HG02759 (cell line): ENCODE data around the gene MASP1.
"Not testable (repeated sequence)": the region's sequence is repeated elsewhere in the genome, so short reads cannot be mapped to it uniquely, and the experiment has no call there.

Experiments
- ATAC-seq: cut with Tn5 transposase; IDR thresholded peaks from one replicate; pipeline ENCODE4 v1.9.1; 2021; ENCODE audit warnings: mild to moderate bottlenecking, moderate library complexity; ENCODE audit not compliant: unreplicated experiment

The MASP1 gene

DNA sequence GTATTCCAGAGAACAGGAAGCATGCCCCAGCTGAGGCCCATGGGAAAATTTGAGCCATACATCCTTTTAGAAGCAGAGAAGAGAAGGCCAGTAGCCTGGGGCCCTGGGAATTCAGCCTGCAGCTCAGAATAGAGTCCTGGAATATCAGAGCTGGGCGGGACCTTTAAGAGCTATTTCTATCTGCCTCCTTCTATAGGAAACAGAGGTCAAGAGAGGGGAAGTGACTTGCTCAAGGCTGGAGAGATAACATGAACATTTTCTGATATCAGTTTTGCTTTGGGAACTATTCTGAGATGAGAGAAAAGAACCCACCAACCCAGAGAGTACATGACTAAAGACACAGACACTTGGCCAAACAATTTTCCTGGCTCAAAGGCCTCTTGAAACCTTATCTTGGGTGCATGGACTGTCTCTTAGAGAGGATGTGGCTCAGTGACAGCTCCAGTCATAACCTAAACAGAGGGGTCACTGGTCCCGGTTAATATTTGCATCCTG, 26.0 kb downstream of the MASP1 start:
- no peak for ATAC-seq

DNA sequence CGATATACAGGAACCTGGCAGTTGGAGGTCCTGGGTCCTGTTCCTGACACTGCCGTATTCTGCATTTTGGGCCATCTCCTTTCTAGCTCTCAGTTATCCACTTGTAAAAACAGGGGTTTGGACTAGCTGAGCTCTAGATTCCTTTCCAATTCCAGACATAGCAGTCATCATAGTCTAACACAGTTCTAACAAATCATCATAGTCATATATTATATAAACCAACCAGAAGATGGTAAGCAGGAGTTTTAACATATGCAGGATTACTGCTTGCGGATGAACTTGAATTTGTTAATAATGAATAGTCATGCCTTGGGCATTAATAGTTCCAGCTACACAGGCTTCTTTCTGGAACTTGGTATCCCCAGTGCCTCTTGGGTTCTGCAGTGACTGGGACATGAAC, 26.6 kb downstream of the MASP1 start:
- ATAC-seq = no peak

DNA sequence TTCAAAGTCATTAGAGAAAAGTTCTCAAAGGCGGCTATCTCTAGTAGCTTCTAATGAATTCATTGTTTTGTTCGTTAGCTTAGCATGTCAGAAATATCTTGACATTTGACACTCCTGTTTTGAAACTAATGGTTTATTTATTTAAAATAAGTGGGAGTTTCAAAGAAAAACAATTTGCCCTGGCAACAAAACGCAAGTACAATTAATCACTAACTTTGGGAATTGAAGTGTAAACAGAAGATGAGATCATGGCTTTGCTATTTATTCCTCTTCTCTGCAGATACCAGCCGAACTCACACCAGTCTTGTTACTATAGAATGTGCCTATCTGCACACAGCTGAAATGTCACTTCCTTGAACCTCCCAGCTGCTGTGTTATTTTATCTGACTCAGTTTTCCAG, 27.5 kb downstream of the MASP1 start:
- no peak for ATAC-seq

- no peak for ATAC-seq
These were observed 28.3 kb downstream of the MASP1 start for GRCh38 chr3:187263270-187263669.

- no peak for ATAC-seq
These were observed 29.2 kb downstream of the MASP1 start for GRCh38 chr3:187262360-187262759.

DNA sequence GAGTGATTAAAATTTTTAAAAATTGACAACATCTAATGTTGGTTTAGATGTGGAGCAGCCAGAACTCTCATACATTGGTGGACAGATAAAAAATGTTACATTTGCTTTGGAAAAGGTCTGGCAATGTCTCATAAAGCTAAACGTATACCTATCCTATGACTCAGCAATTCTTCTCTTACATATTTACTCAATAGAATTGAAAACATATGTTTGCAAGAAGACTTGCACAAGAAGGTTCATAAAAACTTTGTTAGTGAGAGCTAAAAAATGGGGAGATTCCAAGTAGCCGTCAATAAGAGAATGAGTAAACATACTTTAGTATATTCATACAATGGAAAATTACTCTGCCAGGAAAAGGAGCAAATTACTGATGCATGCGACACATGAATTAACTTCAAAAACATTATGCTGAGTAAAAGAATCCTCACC, 30.0 kb downstream of the MASP1 start:
- no peak for ATAC-seq

DNA sequence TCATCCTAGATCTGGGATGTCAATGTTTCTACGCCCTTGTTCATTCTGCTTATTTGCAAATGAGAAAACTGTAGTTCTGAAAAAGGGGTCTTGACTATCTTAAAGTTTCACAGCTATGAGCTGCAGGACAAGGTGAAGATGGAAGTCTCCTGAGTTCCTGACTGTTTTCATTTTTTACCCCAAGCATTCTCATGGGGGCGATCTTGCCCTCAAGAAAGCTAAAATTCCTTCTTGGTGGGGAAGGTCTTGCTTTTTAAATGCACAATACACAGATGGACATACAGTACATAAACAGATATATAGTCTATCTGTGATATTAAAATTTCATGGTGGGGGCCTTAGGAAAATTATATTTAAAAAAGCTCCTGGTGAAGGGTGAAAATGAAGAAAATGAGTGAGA, 32.4 kb downstream of the MASP1 start:
- no peak for ATAC-seq

GRCh38 chr3:187257992-187258692, 33.4 kb downstream of the MASP1 start:
- ATAC-seq = no peak

GRCh38 chr3:187257471-187257870, 34.1 kb downstream of the MASP1 start:
- ATAC-seq = no peak

- ATAC-seq = no peak
These were observed 35.4 kb downstream of the MASP1 start for GRCh38 chr3:187256051-187256616.

GRCh38 chr3:187255314-187255713, 36.2 kb downstream of the MASP1 start:
- ATAC-seq = no peak

- ATAC-seq = no peak
These were observed 39.2 kb downstream of the MASP1 start for GRCh38 chr3:187252311-187252710.

DNA sequence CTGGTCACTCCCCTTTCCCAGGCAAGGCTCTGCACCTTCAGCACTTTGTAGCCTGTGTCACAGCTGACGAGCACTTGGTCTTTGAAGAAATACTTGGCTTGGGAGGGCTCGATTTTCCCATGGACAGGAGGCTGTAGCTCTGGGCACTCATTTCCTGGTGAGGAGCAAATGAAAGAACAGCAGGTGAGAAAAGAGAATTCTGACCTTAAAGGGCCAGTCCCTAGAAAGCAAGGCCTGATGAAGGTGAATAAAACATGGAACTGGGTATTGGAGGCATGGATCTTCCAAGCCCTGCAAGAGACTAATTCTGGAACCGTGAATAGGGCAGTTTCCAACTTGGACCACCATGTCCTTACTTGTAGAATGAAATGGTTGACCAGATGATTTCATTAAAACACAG, 39.9 kb downstream of the MASP1 start:
- ATAC-seq = no peak

- no peak for ATAC-seq
These were observed 44.1 kb downstream of the MASP1 start for GRCh38 chr3:187247398-187247797.

DNA sequence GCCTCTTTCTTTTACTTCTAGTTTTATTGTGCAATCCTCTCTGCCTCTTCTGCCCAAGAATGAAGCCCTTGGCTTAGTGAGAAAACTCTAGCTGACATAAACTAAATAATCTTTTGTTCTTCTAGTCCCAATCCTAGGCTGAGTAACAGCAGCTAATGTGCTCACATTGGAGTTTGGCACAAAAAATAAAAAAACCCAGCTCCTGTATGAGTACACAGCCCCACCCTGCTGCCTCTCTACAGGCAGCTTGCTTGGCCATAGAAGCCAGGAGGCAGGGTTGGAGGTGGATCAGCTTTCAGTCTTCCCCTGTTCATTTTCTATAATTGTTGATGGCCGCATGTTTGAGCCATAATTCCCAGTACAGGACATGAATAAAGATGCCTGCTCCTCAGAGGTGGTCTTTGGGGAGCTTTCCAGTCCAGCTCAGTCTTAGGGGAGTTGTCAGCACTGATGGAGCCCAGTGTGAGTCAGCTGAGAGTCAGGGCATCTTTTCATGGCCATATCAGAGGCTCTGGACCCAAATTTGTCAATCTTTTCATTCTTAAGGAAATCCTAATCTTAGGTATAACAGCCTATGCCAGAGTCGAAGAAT, 47.5 kb downstream of the MASP1 start:
- ATAC-seq = no peak

GRCh38 chr3:187242900-187243299, 48.6 kb downstream of the MASP1 start:
- ATAC-seq = no peak

DNA sequence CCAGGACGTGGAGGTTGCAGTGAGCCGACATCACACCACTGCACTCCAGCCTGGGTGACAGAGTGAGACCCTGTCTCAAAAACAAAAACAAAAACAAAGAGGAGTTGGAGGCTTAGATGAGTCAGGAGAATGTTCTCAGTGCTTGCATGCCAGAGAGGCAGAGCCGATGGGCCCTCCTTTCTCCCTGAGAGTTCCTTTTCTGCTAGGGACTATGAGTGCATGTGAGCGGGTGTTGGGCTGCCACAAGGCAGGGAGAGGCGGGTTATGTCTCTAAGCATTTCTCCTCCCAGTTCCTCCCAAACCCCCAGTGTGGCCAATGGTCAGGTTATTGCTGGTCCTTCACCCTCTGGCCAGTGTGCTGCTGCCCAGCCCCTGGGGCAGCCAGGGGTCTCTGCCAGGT, 49.1 kb downstream of the MASP1 start:
- ATAC-seq = no peak

DNA sequence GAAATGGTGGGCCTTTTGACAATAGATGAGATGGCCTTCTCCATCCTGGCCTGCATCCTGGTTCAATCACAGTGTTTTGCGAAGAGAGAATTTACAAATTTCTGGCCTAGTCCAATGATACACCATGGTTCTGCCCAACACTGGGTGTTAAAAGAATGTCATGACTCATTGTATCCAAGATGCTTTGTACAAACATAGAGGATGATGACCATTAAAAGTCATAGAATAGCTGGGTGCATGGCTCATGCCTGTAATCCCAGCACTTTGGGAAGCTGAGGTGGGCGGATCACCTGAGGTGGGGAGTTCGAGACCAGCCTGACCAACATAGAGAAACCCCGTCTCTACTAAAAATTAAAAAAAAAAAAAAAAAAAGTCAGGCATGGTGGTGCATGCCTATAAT, 52.7 kb downstream of the MASP1 start:
- ATAC-seq = not testable (repeated sequence)

GRCh38 chr3:187238239-187238638, 53.3 kb downstream of the MASP1 start:
- ATAC-seq = no peak

DNA sequence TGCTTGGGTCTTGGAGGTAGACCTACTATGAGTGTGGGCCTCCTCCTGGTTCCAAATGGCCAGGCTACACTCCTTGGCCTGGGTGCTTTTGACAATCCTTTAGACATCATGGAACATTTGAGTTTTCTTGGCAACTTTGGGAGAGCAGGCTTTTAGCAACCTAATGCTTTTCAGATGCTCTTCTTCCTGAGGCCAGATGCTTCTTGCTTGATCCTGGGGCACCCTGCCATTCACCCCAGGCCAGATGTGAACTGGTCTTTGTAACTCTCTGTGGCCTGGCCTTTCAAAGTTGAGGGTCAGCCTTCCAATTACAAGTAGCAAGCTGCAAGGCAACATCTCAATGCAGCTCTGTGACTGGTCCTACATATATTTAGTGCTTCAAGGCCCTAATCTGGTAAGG, 53.8 kb downstream of the MASP1 start:
- no peak for ATAC-seq

DNA sequence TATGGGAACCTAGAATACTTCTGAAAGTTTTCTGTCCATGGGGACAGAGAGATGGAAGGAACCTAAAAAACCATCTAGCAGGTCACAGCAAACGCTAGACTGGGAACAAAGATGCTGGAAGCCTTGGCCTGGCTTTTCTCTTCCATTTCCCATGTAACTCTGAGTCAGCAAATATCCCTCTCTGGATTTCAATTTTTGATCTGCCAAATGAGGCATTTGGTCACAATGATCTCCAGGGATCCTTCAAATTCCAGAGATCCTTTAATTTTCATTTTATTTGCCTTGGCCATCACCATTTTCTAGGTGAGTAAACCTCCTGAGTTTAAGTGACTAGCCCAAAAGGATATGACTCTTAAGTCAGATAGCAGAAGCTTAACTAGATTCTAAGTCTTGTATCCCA, 54.6 kb downstream of the MASP1 start:
- no peak for ATAC-seq

DNA sequence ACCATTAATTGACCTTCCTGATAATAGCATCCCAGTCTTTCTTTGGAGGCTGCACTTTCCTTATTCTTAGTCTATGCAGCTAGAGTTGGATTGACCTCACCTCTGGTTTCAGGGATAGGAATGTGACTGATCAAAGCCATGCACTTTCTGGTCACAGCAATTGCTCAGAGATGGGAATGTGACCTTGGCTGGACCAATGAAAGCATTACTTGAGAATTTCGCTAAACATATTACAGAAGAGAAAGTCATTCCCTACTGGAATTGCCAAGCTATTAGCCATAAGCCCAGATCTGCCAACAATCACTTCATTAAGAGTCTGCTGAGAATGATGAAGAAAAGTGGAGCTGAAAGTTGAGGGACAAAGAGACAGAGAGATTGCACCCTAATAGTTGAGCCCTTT, 61.5 kb downstream of the MASP1 start:
- ATAC-seq = no peak
